AG09309 (cell line): ENCODE data around the gene CNTN4.

Source experiments
- DNase-seq: peaks from one replicate; pipeline ENCODE4 v3.0.0-alpha.2; 2010; ENCODE audit warnings: low read depth
- H3K4me3 ChIP-seq: 2 replicates; pipeline ENCODE4 v1.5.1; 2011; ENCODE audit warnings: mild to moderate bottlenecking, low read depth, low read length, moderate library complexity; ENCODE audit not compliant: control insufficient read depth
- CTCF ChIP-seq: IDR thresholded peaks from 2 replicates; pipeline ENCODE4 v1.5.1; 2011; ENCODE audit warnings: mild to moderate bottlenecking, low read depth, low read length, inconsistent platforms; ENCODE audit not compliant: insufficient read depth, control insufficient read depth; ENCODE audit errors: missing control alignments

The CNTN4 gene

GRCh38 chr3:2856138-2857133 lies 757.8 kb downstream of the CNTN4 start:
- no peak for TF ChIP-seq CTCF
- no peak overlapping the region for H3K4me3 ChIP-seq
- no peak for DNase-seq

DNA sequence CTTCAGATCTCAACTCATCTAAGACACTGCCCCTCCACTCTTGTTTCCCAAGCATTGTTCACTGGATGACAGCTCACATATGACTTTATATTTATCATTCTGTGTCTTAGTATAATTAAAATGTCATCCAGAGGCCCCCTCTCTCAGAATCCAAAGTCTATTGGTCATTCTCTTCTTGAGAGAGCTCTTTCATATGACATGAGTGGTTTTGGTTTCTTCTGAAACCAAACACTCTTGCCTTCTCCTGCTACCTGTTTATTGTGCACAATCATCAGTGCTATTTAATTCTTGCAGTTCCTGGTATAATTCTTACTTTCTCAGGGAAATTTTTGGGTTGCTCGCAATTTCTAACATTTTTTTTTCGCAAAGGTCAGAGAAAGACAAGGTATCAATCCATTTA lies 762.0 kb downstream of the CNTN4 start:
- no peak for TF ChIP-seq CTCF
- H3K4me3 ChIP-seq: no peak overlapping the region
- no peak for DNase-seq

DNA sequence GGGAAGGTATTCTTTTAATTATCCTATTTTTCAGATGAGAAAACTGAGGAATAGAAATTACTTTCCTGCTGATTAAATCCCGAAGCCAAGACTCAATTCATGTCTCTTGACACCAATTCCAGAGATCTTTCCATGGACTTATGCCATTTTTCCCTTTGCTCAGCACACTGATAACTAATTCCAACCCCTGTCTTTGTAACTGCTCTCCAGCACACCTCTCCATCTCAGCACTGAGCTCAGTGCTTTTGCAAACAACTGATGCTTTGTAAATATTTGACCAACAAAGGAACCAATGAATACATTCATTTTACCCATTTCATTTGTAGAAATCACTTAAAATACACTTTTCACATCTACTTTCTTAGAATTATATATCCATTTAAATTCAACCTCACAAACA lies 762.5 kb downstream of the CNTN4 start:
- no peak for TF ChIP-seq CTCF
- DNase-seq: no peak
- no peak overlapping the region for H3K4me3 ChIP-seq

GRCh38 chr3:2861920-2862319 lies 763.3 kb downstream of the CNTN4 start:
- H3K4me3 ChIP-seq: no peak overlapping the region
- TF ChIP-seq CTCF: no peak
- no peak for DNase-seq

DNA sequence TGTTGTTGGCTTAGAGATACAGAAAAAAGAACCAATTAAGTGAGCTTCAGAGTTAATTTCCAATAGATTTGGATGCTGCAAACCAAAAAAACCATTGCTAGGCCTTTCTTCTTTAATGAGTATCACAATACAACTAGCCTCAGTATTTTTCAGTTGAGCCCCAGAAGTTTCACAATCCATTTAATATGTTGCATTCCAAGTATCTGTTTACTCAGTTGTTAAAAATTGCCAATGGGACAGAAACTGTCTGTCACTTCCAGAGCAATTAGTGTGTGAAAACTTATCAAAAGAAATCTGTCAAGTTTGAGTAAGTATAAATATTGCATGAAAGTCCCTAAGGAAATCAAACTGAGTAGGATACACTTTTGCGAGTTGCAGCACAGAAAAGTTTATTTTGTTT lies 763.7 kb downstream of the CNTN4 start:
- no peak for TF ChIP-seq CTCF
- H3K4me3 ChIP-seq: no peak overlapping the region
- no peak for DNase-seq

- no peak overlapping the region for H3K4me3 ChIP-seq
- no peak for TF ChIP-seq CTCF
- no peak for DNase-seq
These were observed 764.5 kb downstream of the CNTN4 start for GRCh38 chr3:2863127-2863526.
